Smooth muscle cell (in vitro differentiated cells): ENCODE results near the gene SLC8A3. TPM values are rescaled to one million over a fixed set of nuclear protein-coding genes. Genes with fewer than 3 reads are reported as not detected.

Experiments used
- DNase-seq: peaks from one replicate; lab custom pipeline; 2025; ENCODE audit not compliant: unreplicated experiment; lab: John Stamatoyannopoulos, UW
- H2AFZ ChIP-seq: fragments of 200-600 bp; sonication (generic); 2 replicates; pipeline ENCODE4 v1.6.0; 2016; ENCODE audit warnings: antibody characterized with exemption, low read depth, mild to moderate bottlenecking
- H3F3A ChIP-seq: fragments of 200-600 bp; sonication (generic); 2 replicates; pipeline ENCODE4 v1.6.0; 2017; ENCODE audit warnings: antibody characterized with exemption, low read depth
- H3K27ac ChIP-seq: fragments of 200-600 bp; sonication (generic); 2 replicates; pipeline ENCODE4 v1.5.1; 2016; ENCODE audit warnings: low read depth, mild to moderate bottlenecking
- H3K27me3 ChIP-seq: fragments of 200-600 bp; sonication (generic); 2 replicates; pipeline ENCODE4 v1.6.1; 2016; ENCODE audit warnings: low read depth, mild to moderate bottlenecking
- H3K36me3 ChIP-seq: fragments of 200-600 bp; sonication (generic); 2 replicates; pipeline ENCODE4 v1.5.1; 2016; ENCODE audit warnings: low read depth
- H3K4me1 ChIP-seq: fragments of 200-600 bp; sonication (generic); 2 replicates; pipeline ENCODE4 v1.5.1; 2016; ENCODE audit warnings: low read depth
- H3K4me2 ChIP-seq: fragments of 200-600 bp; sonication (generic); 2 replicates; pipeline ENCODE4 v1.6.0; 2016; ENCODE audit warnings: mild to moderate bottlenecking
- H3K4me3 ChIP-seq: fragments of 200-600 bp; sonication (generic); 2 replicates; pipeline ENCODE4 v1.5.1; 2016; ENCODE audit warnings: mild to moderate bottlenecking
- H3K79me2 ChIP-seq: fragments of 200-600 bp; sonication (generic); 2 replicates; pipeline ENCODE4 v1.6.0; 2016; ENCODE audit warnings: low read depth, mild to moderate bottlenecking
- H3K9ac ChIP-seq: fragments of 200-600 bp; sonication (generic); 2 replicates; pipeline ENCODE4 v1.6.0; 2016; ENCODE audit warnings: low read depth
- H3K9me3 ChIP-seq: fragments of 200-600 bp; sonication (generic); replicated peaks from 2 replicates; pipeline ENCODE4 v1.5.1; 2016; ENCODE audit warnings: low read depth
- H4K20me1 ChIP-seq: fragments of 200-600 bp; sonication (generic); 2 replicates; pipeline ENCODE4 v1.6.0; 2016; ENCODE audit warnings: low read depth
- WGBS: methylation state at CpG from one replicate; pipeline ENCODE4 v1.1.7; 2016; ENCODE audit warnings: low lambda C conversion rate; 5-methylcytosine and 5-hydroxymethylcytosine counted together
- polyA plus RNA-seq: library from polyadenylated mRNA; unstranded; fragments of >200 nt; fragmentation: Nextera tagmentation; extraction: Ambion mirVana; gene quantifications from 2 replicates; pipeline ENCODE4 v1.2.1, GENCODE V29; 2016
- total RNA-seq: library from RNA; depleted of rRNA; stranded (reverse); fragments of >200 nt; gene quantifications from 2 replicates; pipeline ENCODE4 v1.2.3, GENCODE V29; 2014
- TF ChIP-seq, protein P1 (sequence below): fragments of 200-600 bp; sonication (generic); IDR thresholded peaks from 2 replicates; pipeline ENCODE4 v1.5.1; 2017; ENCODE audit warnings: borderline replicate concordance, mild to moderate bottlenecking, antibody characterized with exemption; ENCODE audit not compliant: insufficient read depth, poor library complexity, severe bottlenecking

Gene SLC8A3
- total and polyA plus RNA-seq, 2 experiments from 2014 or later, result not detected

DNA sequence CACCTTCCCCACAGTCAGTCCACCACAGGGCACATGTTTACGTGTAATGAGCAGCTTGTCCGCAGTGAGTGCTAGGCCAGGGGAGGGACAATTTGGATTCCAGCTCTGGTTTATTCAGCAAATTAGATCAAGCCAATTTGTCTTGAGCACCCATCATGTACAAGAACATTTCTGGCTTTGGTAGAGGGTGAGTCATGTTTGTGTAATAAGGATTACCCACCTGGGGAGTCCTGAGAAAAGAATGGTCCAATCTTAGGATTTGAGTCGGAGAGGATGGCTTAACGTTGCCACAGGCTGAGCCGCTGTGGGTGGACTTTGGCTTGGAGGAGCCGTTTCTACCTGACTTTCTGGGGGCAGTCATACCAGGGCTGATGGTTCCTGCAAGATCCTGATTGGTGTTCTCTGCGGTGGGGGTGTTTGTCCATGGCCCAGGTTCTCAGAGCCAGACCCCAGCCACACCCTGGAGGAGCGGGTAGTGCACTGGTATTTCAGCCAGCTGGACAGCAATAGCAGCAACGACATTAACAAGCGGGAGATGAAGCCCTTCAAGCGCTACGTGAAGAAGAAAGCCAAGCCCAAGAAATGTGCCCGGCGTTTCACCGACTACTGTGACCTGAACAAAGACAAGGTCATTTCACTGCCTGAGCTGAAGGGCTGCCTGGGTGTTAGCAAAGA is 165.8 kb downstream of the SLC8A3 start:
- no peak overlapping the region for H2AFZ ChIP-seq
- WGBS, result 97% methylated on average over 15 of the region's 15 CpGs
- no peak for DNase-seq

DNA sequence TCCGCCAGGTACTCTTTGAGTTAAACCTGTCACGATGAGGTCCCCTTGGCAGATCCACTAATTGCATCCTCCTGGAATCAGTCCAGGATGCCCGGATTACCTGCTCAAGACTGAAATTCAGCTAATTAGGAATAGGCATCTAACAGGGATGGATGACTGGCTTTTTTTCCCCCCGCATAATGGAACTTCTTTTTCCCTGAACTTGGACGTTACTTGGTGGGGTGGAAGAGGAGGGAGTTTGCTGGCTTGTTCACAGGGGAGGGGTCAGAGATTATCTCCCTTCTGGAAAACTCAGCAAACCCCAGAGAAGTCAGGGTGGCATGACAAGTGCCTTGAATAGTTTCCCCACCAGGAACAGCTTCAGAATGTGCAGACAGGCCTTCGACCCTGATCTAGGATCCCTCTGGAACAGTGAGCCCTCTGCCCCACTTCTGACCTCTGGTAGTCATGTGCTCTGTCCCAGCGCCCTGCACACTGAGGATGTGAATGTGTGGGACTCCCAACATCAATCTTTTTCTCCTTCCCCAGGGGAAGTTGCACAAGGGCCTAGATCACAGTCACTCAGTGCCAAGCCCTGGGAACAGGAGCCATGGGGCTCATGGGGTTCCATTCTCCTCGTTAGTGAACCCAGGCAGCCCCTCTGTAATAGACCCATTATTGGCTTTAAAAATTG is 167.1 kb downstream of the SLC8A3 start:
- no peaks in the 10 kb centered on the region for H4K20me1 ChIP-seq
- no peak overlapping the region for H3K27ac ChIP-seq
- no peaks in the 10 kb centered on the region for H3K9me3 ChIP-seq
- H2AFZ ChIP-seq, result no peak overlapping the region
- no peak overlapping the region for H3K4me3 ChIP-seq
- 93% methylated on average over 8 of the region's 8 CpGs for WGBS
- no peak for DNase-seq
- H3K4me2 ChIP-seq, result no peak overlapping the region
- H3K36me3 ChIP-seq, result no peaks in the 10 kb centered on the region
- H3K4me1 ChIP-seq, result no peaks in the 10 kb centered on the region
- no peaks in the 10 kb centered on the region for H3K79me2 ChIP-seq
- no peaks in the 10 kb centered on the region for H3F3A ChIP-seq
- H3K27me3 ChIP-seq, result no peaks in the 10 kb centered on the region
- H3K9ac ChIP-seq, result no peak overlapping the region
- TF ChIP-seq, protein P1, sequence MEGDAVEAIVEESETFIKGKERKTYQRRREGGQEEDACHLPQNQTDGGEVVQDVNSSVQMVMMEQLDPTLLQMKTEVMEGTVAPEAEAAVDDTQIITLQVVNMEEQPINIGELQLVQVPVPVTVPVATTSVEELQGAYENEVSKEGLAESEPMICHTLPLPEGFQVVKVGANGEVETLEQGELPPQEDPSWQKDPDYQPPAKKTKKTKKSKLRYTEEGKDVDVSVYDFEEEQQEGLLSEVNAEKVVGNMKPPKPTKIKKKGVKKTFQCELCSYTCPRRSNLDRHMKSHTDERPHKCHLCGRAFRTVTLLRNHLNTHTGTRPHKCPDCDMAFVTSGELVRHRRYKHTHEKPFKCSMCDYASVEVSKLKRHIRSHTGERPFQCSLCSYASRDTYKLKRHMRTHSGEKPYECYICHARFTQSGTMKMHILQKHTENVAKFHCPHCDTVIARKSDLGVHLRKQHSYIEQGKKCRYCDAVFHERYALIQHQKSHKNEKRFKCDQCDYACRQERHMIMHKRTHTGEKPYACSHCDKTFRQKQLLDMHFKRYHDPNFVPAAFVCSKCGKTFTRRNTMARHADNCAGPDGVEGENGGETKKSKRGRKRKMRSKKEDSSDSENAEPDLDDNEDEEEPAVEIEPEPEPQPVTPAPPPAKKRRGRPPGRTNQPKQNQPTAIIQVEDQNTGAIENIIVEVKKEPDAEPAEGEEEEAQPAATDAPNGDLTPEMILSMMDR, result no peak

More for the DNA sequence above, 165.8 kb downstream of the SLC8A3 start:
- H3K27me3 ChIP-seq, result no peaks in the 10 kb centered on the region
- no peak overlapping the region for H3K4me3 ChIP-seq
- no peaks in the 10 kb centered on the region for H3K4me1 ChIP-seq
- no peaks in the 10 kb centered on the region for H3K79me2 ChIP-seq
- H3F3A ChIP-seq, result no peaks in the 10 kb centered on the region
- TF ChIP-seq, protein P1, result no peak
- H3K36me3 ChIP-seq, result no peaks in the 10 kb centered on the region
- H4K20me1 ChIP-seq, result no peaks in the 10 kb centered on the region
- H3K4me2 ChIP-seq, result no peak overlapping the region
- H3K9me3 ChIP-seq, result no peaks in the 10 kb centered on the region
- H3K9ac ChIP-seq, result no peak overlapping the region
- H3K27ac ChIP-seq, result no peak overlapping the region

DNA sequence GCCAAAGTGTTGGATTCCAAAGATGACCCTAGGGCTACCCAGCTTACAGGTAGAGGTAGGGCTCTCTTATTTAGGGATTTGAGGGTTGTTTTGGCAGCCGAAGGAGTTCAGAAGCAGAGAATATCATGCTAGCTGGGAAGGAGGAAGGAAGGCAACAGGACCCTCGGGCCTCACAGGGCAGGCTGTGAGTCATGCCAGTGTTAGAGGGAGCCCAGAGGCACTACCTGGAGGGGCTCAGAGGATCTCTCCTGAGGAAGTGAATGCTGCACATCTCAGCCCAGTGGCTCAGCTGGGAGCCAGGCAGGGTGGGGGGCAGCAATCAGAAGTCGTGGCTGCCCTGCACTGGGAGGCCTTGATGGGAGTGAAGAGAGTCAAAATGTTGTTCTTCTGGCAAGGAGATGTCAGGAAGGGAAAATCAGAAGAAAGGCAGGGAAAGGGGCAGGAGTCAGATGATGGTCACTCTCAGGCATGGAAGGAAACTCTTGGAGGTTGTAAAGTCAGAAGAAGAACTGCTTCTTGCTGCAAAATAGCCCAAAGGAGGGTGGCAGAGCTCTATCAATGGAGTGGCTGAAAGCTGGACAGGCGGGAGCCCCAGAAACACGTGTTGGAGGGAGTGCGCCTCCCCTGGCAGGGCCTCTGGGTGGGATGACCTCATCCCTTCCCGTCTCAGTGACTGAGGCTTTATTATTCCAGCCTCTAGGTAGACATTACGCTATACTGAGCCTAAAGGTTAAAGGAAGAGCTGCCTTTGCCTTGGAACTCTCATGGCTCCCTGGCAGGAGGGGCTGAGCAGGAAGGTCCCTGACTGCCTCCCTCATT is 168.2 kb downstream of the SLC8A3 start:
- H3K4me2 ChIP-seq, result peak overlapping the region; percentile 17
- no peaks in the 10 kb centered on the region for H3K27me3 ChIP-seq
- no peak overlapping the region for H3K9ac ChIP-seq
- 50% methylated on average over 8 of the region's 8 CpGs for WGBS
- no peaks in the 10 kb centered on the region for H3K9me3 ChIP-seq
- H3K79me2 ChIP-seq, result no peaks in the 10 kb centered on the region
- no peaks in the 10 kb centered on the region for H3K4me1 ChIP-seq
- DNase-seq, result no peak
- H3K27ac ChIP-seq, result peak overlapping the region; percentile 11
- H4K20me1 ChIP-seq, result no peaks in the 10 kb centered on the region
- H3F3A ChIP-seq, result no peaks in the 10 kb centered on the region
- TF ChIP-seq, protein P1, result no peak
- H3K4me3 ChIP-seq, result no peak overlapping the region
- no peaks in the 10 kb centered on the region for H3K36me3 ChIP-seq
- H2AFZ ChIP-seq, result peak overlapping the region; percentile 58
